HEK293T (cell line): ENCODE measurements around the gene GRAMD1A.

ENCODE experiments used
- CTCF ChIA-PET: fragments of 350-600 bp; formaldehyde crosslinking; extraction: SDS; loops from one replicate; lab custom pipeline; 2021; ENCODE audit warnings: antibody characterized with exemption, inconsistent platforms; lab: Yijun Ruan, JAX
- POLR2A ChIA-PET: fragments of 350-600 bp; formaldehyde crosslinking; extraction: SDS; loops from one replicate; lab custom pipeline; 2020; ENCODE audit warnings: antibody characterized with exemption, inconsistent platforms; lab: Yijun Ruan, JAX
- DNase-seq: peaks from one replicate; pipeline ENCODE4 v3.0.0; 2012; ENCODE audit warnings: mixed read lengths; ENCODE audit errors: extremely low spot score
- ARNT ChIP-seq: fragments of 450-650 bp; IDR thresholded peaks from 2 replicates; pipeline ENCODE4 v1.6.1; 2017; ENCODE audit warnings: mild to moderate bottlenecking
- BHLHE40 ChIP-seq: fragments of 450-650 bp; IDR thresholded peaks from 2 replicates; pipeline ENCODE4 v1.6.1; 2016; ENCODE audit warnings: mild to moderate bottlenecking, moderate library complexity, borderline replicate concordance
- CTBP1 ChIP-seq: fragments of 450-650 bp; IDR thresholded peaks from 2 replicates; pipeline ENCODE4 v1.6.1; 2016; ENCODE audit warnings: borderline replicate concordance
- ELF4 ChIP-seq: fragments of 450-650 bp; IDR thresholded peaks from 2 replicates; pipeline ENCODE4 v1.6.1; 2017; ENCODE audit warnings: antibody characterized with exemption
- FOXA1 ChIP-seq: fragments of 450-650 bp; IDR thresholded peaks from 2 replicates; pipeline ENCODE4 v1.6.1; 2016; ENCODE audit warnings: mild to moderate bottlenecking
- FOXK2 ChIP-seq: fragments of 450-650 bp; IDR thresholded peaks from 2 replicates; pipeline ENCODE4 v1.6.1; 2016; ENCODE audit warnings: mild to moderate bottlenecking
- FOXM1 ChIP-seq: fragments of 450-650 bp; IDR thresholded peaks from 2 replicates; pipeline ENCODE4 v1.6.1; 2017; ENCODE audit warnings: mild to moderate bottlenecking, borderline replicate concordance
- HDGF ChIP-seq: fragments of 450-650 bp; IDR thresholded peaks from 2 replicates; pipeline ENCODE4 v1.6.1; 2017; ENCODE audit warnings: antibody characterized with exemption, borderline replicate concordance
- L3MBTL2 ChIP-seq: fragments of 450-650 bp; conservative IDR thresholded peaks from 2 replicates; pipeline ENCODE4 v1.6.1; 2016; ENCODE audit warnings: mild to moderate bottlenecking
- LEF1 ChIP-seq: fragments of 450-650 bp; IDR thresholded peaks from 2 replicates; pipeline ENCODE4 v1.6.1; 2017; ENCODE audit warnings: mild to moderate bottlenecking, borderline replicate concordance
- NFRKB ChIP-seq: fragments of 450-650 bp; IDR thresholded peaks from 2 replicates; pipeline ENCODE4 v1.6.1; 2016; ENCODE audit warnings: mild to moderate bottlenecking, moderate library complexity
- SP1 ChIP-seq: fragments of 450-650 bp; IDR thresholded peaks from 2 replicates; pipeline ENCODE4 v1.6.1; 2017
- SUZ12 ChIP-seq: fragments of 450-650 bp; IDR thresholded peaks from 2 replicates; pipeline ENCODE4 v1.6.1; 2016; ENCODE audit warnings: mild to moderate bottlenecking
- TARDBP ChIP-seq: fragments of 450-650 bp; IDR thresholded peaks from 2 replicates; pipeline ENCODE4 v1.6.1; 2016
- ZNF384 ChIP-seq: fragments of 450-650 bp; IDR thresholded peaks from 2 replicates; pipeline ENCODE4 v1.6.1; 2016
- TF ChIP-seq, protein P1 (sequence below): fragments of 450-650 bp; IDR thresholded peaks from 2 replicates; pipeline ENCODE4 v1.6.1; 2016

Gene GRAMD1A

DNA sequence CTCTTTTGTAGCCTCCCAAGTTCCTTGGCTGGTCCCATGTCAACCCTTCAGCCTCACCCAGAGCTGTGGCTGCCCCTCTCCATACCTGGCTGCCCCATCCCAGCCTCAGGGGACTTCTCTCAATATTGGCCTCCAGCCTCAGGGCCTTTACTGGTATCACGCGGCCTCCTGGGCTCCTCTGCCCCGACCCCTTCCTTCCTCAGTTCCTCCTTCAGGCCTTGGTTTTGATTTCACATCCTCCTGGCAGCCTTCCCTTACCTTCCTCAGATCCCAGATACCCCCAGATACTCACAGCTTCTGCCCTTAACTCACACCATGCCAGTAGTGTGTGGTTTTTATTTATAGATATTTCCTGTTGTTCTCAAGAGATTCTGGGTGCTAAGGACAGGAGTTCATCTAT is 17.4 kb downstream of the GRAMD1A start:
- no peak for DNase-seq
- CTCF ChIA-PET: no interaction called here
- POLR2A ChIA-PET: no interaction called here
- TF ChIP-seq TARDBP: no peak
- TF ChIP-seq FOXK2: no peak
- no peak for TF ChIP-seq SP1
- no peak for TF ChIP-seq NFRKB
- no peak for TF ChIP-seq BHLHE40
- TF ChIP-seq SUZ12: no peak
- no peak for TF ChIP-seq FOXM1
- TF ChIP-seq, protein P1, sequence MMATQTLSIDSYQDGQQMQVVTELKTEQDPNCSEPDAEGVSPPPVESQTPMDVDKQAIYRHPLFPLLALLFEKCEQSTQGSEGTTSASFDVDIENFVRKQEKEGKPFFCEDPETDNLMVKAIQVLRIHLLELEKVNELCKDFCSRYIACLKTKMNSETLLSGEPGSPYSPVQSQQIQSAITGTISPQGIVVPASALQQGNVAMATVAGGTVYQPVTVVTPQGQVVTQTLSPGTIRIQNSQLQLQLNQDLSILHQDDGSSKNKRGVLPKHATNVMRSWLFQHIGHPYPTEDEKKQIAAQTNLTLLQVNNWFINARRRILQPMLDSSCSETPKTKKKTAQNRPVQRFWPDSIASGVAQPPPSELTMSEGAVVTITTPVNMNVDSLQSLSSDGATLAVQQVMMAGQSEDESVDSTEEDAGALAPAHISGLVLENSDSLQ: no peak
- TF ChIP-seq CTBP1: no peak
- TF ChIP-seq FOXA1: no peak
- no peak for TF ChIP-seq L3MBTL2
- TF ChIP-seq LEF1: no peak
- no peak for TF ChIP-seq ELF4

DNA sequence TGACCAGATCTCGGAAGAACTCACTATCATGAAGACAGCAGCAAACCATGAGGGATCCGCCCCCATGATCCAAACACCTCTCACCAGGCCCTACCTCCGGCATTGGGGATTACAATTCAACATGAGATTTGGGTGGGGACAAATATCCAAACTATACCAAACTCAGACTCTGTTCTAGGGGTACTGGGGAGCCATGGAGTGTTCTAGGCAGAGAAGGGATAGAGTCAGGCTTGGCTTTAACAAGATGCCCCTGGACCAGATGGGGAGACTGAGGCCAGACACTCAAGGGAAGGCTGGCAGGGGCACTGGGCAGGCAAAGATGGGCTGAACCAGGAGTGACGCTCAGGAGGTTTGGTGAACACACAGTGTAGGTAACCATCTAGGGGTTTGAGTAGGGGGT is 18.3 kb downstream of the GRAMD1A start:
- CTCF ChIA-PET: no interaction called here
- no peak for DNase-seq
- POLR2A ChIA-PET: no interaction called here
- TF ChIP-seq SP1 (no peak), TARDBP (no peak), ZNF384 (no peak), ARNT (no peak), FOXK2 (no peak), ELF4 (no peak), HDGF (no peak), LEF1 (no peak), SUZ12 (no peak), BHLHE40 (no peak), NFRKB (no peak), FOXM1 (no peak), L3MBTL2 (no peak)
- TF ChIP-seq, protein P1: no peak

DNA sequence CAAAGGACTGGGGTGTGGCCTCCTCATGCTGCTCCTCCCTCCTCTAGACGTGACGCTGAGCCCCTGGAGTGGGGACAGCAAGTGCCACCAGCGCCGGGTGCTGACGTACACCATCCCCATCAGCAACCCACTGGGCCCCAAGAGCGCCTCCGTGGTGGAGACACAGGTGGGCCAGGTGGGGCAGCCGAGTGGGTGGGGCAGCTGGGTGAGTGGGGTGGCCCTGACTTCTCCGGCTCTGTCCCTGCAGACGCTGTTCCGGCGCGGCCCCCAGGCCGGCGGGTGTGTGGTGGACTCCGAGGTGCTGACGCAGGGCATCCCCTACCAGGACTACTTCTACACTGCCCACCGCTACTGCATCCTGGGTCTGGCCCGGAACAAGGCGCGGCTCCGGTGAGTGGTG is 19.0 kb downstream of the GRAMD1A start:
- no peak for TF ChIP-seq ZNF384
- TF ChIP-seq TARDBP: no peak
- no peak for TF ChIP-seq LEF1
- no peak for TF ChIP-seq ELF4
- TF ChIP-seq L3MBTL2: no peak
- no peak for TF ChIP-seq ARNT
- no peak for TF ChIP-seq NFRKB
- TF ChIP-seq BHLHE40: no peak
- TF ChIP-seq, protein P1: no peak
- no peak for TF ChIP-seq FOXK2
- POLR2A ChIA-PET: no interaction called here
- CTCF ChIA-PET: no interaction called here
- no peak for DNase-seq

DNA sequence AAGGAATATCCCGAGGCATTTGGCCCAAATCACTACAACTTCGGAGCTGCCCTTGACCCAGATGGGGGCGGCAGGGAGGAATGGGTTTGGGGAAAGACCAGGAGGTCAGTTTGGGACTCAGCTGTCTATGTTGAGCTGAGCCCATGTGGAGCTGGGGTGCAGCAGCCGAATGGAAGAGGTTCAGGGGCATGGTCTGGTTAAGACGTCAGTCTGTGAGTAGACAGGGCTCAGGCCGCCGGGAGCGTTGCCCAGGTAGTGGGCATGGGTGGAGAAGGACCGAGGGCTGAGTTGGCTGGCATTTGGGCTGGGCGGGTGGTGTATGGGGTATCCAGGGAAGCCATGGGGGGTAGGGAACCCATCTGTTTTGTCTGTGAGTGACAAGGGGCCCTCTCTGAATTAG is 20.9 kb downstream of the GRAMD1A start:
- ChIA-PET POLR2A (interaction anchor here (1.2 kb wide), 1 partner anchor 21 kb away, joined by 3 read pairs; the partner anchor contains the start of gene GRAMD1A), CTCF (no interaction called here)
- DNase-seq: no peak
- TF ChIP-seq ZNF384 (no peak), TARDBP (no peak), ELF4 (no peak)
- TF ChIP-seq, protein P1: no peak

DNA sequence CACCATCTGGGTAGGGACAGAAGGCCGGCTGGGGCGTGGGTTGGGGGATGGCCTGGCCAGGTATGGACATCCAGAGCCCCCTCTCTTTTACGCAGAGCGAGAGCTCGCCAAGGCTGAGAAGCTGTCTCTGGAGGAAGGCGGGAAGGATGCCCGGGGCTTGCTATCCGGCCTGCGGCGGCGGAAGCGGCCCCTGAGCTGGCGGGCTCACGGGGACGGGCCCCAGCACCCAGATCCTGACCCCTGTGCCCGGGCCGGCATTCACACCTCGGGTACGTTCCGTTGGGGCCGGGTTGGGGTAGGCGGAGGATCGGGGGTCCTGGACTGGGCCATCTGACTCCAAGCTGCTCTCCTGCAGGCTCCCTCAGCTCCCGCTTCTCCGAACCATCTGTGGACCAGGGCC is 21.5 kb downstream of the GRAMD1A start:
- DNase-seq: no peak
- TF ChIP-seq, protein P1: no peak
- TF ChIP-seq NFRKB (no peak), TARDBP (no peak), HDGF (no peak), ARNT (no peak), FOXM1 (no peak), FOXK2 (no peak), L3MBTL2 (no peak), LEF1 (no peak), BHLHE40 (no peak), ELF4 (no peak), SUZ12 (no peak), SP1 (no peak), FOXA1 (no peak), CTBP1 (no peak), ZNF384 (no peak)
- CTCF ChIA-PET: interaction anchor here (0.6 kb wide), 1 partner anchor 1154 kb away, joined by 3 read pairs; no protein-coding TSS in a partner anchor
- POLR2A ChIA-PET: interaction anchor here (1.2 kb wide), 1 partner anchor 22 kb away, joined by 3 read pairs; the partner anchor contains the start of gene GRAMD1A
